ENCODE measurements around the gene SNED1.

SNED1 gene

DNA sequence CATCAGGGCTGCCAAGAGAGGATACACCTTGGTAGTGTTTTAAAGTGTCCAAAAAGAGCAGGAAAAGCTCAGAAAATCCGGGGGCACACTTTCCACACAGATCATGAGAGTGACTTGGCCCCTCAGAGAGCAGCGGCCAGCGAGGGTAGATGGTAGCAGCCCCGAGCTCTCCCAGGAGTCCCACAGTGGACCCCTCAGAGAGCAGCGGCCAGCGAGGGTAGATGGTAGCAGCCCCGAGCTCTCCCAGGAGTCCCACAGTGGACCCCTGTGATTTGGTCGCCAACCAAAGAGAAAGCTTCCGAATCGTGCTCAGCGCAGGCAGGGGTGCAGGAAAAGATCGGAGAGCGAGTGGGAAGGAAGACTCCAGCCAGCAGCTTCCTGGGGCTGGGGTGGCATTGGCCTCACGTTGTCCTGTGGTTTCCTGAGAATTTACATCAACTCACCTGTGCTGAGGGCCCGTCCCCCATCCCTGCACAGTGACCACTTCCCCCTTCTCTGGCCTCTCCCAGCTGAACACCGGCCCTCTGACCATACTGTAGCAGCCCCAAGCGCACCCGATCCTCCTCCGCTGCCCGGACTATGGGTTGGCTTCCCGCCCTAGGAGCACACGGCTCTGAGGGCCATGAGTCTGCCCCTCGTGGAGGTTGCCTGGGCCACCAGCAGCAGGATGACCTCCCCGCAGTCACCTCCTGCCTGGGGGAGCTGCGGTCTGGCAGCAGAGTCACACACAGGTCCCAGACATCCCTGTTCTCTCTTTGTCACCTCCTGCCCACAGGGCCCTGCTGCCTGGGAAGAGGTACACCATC is 69.9 kb downstream of the SNED1 start:
- no peak for DNase-seq (ENCODE audit: low read depth)

DNA sequence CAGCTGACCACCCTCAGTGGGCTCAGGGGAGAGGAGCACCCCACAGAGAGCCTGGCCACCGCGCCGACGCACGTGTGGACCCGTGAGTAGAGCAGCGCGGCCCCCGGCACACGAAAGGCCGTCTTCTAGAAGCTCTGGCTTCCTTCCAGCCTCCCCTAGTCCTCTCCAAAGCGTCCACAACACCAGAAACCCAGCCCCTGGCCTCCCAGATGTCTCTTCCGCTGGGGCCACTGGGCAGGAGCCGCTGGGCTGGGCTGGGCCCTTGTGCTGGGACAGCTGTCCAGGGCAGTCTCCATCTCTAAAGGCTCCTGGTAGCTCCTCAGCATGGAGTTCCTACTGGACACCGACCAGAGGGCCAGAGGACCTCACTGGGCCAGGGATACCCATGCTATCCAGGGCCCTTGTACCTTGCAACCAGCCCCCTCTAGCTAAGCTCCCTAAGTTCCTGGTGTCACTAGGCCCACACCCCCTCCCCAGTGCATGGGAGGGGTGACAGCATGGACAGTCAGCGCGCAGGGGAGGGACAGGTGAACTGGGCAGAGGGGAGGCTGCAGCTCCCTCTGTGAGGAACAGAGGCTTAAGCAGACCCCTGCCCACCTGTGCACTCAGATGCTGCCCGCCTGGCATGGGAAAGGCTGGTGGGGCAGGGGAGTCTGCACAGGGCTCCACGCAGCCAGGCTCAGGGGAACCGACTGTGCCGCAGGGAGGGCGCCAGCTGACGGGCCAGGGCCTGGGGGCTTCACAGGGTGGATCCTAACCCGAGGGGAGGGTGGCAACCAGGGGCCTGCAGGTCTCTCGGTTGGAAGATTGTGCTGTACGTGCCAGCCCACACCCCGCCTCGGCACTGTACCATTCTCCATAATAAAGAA is 70.8 kb downstream of the SNED1 start:
- DNase-seq (ENCODE audit: low read depth), result no peak

DNA sequence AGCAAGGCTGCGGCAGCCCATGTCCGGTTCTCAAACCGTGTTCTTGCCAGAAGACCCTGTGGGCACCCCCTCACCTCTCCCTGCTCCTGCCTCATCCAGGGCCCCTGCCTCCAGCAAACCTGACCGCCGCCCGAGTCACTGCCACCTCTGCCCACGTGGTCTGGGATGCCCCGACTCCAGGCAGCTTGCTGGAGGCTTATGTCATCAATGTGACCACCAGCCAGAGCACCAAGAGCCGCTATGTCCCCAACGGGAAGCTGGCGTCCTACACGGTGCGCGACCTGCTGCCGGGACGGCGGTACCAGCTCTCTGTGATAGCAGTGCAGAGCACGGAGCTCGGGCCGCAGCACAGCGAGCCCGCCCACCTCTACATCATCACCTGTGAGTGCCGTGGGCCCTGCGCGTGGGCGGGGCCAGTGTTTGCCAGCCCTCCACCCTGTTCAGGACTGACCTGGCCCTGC is 71.4 kb downstream of the SNED1 start:
- DNase-seq (ENCODE audit: low read depth), result no peak

DNA sequence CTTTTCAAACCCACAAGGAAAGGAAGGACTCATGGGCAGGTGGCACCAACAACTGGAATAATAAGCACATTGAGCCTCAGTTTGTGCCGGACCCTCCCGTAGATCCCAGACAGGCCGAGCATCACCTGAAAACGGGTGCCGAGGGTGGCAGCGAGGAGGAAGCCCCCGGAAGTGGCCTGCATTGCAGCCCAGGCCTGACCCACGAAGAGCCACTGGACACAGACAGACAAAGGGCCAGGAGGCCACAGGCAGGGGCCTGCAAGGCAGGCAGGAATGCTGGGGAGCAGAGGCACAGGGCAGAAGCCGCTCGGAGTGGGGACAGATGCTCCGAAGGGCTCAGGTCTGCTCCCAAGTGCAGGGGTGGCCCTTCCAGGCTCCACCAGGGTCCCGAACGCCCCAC is 71.9 kb downstream of the SNED1 start:
- no peak for DNase-seq (ENCODE audit: low read depth)

DNA sequence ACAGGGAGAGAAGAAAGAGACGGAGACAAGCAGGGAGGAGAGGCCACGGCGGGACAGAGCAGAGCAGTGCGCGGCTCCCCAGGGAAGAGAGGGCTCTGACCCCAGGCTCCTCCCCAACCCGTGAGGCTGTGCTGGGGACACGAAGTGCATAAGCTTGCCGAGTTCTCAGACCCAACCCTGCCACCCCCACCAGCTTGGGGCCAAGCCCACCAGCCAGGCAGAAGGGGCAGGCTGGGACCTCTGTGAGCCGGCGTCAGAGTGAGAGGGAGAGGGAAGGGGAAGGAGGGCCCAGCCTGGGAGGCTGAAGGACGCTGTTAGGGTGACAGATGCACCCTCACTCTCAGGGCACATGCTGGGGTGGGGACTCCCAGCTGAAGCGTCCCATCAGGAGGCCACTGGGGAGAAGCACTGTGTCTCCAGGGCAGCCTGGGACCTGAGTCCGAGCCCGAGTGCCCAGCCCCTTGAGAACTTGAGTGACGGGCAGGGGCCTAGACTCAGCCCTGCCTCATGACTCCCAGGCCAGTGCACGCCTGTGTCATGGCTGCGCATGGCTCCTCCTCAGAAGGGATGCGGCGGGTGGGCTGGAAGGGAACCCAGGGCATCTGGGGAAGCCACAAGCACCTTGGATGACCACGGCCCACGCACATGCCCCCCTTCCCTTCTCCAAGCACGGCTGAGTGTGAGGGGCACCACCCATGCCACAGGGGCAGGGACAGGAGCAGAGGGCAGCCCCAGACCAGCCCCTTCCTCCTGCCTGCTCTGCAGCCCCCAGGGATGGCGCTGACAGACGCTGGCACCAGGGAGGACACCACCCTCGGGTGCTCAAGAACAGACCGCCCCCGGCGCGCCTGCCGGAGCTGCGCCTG is 72.6 kb downstream of the SNED1 start:
- DNase-seq (ENCODE audit: low read depth), result no peak

DNA sequence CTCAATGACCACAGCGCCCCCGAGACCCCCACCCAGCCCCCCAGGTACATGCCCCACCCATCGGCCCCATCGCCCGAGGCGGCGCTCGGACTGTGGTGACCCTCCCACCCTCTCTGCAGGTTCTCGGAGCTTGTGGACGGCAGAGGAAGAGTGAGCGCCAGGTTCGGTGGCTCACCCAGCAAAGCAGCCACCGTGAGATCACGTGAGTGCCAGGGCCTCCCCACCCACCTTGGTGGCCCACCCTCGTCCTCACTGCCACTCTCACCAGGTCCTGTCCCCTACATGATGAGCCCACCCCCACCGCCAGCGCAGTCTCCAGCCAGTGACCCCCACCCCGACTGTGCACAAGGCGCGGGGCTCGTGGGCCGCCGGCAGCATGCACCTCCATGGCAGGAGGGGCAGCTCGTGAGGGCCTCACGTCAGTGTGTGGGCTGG is 73.3 kb downstream of the SNED1 start:
- DNase-seq (ENCODE audit: low read depth), result no peak

DNA sequence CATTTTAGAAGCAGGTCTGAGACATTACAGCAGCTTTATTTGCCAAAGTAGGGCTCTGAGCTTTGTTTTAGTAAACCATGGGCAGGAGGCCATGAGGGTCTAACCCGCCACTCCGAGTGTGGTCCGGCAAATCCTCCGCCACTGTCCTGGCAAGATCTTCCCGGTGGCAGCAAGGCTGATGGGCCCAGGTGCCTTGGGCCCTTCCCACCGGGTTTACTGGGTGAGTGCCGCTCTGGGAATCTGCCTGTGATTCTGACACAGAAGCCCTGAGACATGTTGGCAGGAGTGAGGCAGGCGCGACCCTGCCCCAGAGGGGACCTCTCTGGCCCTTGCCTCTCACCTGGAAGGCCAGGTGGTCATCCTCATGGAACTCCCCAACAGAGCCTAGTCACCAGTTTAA is 73.7 kb downstream of the SNED1 start:
- no peak for DNase-seq (ENCODE audit: low read depth)

DNA sequence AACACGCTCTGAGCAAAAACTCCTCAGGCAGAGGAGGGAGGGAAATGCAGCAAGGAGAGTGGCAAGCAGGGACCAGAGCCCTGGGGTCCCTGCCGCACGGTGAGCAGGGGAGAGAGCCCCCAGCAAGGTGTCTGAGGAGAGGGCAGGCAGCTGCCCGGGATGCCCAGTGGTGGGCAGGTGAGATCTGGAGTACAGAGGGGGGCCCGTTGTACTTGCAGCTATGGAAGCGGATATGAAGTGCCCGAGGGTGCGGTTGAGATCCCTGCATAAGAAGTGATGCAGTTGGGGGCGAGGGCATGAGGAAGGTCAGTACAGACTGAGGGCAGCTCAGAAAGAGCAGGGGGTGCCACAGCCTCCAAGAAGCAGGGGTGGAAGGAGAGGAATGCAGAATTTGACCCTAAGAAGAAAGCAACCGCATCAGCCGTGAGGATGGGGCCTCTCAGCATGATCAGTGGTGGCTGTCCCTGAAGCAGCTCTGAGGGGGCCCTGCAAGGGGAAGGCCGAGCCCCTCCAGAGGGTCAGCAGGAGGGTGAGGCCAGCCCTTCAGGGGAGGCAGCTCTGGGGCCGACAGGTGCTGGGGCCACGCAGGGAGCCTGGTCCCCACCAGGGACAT is 74.2 kb downstream of the SNED1 start:
- DNase-seq (ENCODE audit: low read depth), result no peak

DNA sequence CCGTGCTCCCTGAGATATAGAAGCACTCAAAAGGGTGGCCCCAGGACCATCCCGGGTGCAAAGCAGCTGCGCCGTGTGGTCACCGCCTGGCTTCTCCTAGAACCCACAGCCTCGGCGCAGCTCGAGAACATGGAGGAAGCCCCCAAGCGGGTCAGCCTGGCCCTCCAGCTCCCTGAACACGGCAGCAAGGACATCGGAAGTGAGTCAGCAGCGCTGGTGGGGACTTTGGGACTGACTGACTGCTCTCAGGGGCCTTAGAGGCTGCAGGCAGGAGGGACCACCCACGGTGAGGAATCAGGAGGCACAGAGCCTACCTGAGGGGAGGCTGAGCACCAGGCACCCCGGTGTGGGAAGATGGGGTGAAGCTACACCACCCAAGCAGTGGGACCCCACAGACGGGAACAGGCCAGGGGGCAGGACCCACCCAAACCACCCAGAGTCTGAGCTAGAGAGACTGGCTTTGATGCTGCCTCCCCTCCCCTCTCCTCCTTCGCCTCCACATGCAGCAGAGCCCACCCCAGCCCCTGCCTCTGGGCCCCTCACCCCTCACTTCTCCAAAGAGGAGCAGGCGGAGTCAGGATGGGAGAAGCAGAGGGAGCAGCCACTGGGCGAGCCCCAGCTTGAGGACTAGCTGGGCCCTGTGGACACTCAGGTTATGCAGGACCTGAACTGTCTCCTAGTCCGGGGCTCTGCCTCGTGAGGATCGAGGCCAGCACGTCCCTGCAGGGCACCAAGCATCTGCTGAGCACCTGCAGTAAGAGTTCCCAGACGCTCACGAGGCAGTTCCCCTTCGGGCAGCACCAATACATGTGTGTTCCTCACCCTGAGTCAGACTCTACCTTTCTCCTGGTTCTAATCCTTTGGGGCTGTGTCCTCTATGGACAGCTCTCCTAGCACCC is 75.0 kb downstream of the SNED1 start:
- DNase-seq (ENCODE audit: low read depth), result no peak

DNA sequence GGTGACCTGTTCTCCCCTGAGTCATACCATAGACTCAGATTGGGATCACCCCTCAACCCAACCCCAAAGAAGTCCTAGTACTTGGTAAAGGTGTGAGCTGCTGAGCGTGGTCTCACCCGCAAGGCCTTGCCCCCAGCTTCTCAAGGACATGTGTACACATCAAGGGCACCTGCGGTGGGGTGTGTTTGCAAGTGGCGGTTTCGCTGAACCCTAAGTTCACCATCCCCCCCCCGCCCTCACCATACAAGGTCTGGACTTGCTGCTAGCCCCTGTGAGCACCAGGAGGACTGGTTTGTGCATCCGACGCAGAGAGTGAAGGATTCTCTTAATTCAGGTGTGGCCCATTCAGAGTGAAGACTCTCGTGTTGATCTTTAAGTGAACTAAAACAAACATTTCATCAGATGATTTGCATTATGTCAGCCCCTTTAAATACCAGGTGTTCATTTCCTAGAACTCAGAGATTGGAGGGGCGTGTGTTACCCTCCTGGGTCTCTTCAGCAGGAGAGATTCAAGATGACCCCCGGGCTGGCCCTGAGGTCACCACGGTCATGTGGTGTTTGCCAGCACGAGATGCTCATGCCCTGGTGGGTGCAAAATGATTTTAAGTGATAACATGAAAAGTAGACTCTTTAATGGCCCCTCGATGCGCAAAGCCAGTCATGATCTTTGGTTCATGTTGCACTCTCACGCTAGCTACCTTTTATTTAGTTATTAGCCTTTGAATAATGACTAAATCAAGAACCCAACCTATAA is 75.8 kb downstream of the SNED1 start:
- no peak for DNase-seq (ENCODE audit: low read depth)

DNA sequence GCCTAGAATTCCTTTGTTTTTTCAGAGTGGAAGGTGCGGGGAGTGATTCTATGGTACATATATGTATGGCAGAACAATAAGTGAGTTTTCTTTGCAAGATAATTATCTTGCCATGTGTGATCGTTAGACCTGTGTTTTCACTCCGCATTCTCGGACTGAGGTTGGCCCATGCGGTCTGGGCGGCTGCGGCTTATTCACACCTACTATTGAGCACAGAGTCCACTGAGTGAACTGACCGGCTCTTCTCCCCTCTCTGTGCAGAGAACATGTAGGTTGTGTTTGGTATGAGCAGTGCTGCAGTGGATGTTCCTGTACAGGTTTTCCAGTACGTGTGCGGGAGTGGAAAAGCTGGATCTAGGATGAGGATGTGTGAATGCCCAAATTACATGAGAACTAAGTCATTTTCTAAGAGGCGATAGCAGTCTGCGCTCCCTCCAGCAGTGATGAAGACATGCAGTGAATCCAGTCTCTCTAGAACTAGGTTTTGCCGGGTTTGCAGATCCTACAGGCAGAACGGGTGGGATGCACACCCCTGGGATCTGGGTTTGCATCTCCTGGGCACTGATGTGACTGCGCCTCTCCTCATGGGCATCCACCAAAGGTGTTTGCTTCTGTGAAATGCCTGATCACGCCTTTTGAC is 76.6 kb downstream of the SNED1 start:
- DNase-seq (ENCODE audit: low read depth), result no peak

DNA sequence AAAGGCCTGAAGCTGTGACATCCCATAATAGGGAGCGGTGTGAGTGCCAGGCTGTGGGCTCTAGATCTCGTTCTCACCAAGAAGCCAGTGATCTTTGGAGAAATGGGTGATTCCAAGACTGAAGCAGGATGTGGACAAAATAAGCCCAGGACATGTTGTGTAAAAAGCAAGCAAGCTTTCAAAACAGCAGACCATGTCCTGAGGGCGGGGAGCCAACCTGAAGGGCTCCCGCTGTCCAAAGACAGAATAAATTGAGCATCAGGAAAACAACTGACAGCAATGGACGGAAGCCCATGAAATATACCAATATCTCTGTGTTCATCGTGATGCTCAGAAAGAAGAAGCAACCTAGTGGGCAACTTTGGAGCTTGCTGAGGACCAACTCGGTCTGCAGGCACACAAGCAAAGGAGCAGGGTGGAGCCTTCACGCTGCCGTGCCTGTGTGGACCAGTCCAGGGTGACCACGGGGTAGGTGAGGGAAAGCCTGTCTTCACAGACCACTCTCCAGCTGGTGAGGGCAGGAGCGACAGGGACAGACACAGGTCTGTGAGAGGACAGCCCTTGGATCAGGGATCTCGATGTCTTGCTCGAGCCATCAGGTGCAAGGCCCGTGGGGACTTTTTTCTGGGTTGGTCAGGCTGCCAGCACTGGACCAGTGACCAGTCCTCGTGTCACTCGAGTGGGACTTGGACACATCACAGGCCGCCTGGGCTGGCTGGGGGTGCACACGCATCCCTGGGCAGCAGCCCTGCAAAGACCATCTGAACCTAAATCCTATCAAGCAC is 82.2 kb downstream of the SNED1 start:
- no peak for DNase-seq (ENCODE audit: low read depth)

DNA sequence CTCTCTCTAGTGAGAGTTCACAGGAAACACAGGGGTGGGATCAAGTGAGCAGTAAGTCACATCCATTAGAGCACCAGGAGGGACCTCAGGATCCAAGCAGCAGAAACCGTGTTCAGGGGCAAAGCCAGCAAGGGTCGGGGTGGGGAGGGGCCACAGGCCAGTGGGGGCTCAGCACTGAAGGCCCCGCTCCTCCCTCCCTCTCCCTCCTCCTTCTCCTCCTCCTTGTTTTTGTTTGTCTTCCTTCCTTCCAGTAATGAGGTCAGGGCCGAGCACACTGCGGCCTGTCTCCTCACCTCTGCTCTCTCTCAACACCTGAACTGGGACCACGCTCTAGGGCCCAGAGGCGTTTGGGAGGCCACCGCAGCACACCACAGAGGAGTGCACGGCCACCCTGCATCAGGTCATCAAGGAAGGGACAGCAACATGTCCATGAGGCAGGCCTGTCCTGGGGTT is 82.8 kb downstream of the SNED1 start:
- DNase-seq (ENCODE audit: low read depth), result no peak

DNA sequence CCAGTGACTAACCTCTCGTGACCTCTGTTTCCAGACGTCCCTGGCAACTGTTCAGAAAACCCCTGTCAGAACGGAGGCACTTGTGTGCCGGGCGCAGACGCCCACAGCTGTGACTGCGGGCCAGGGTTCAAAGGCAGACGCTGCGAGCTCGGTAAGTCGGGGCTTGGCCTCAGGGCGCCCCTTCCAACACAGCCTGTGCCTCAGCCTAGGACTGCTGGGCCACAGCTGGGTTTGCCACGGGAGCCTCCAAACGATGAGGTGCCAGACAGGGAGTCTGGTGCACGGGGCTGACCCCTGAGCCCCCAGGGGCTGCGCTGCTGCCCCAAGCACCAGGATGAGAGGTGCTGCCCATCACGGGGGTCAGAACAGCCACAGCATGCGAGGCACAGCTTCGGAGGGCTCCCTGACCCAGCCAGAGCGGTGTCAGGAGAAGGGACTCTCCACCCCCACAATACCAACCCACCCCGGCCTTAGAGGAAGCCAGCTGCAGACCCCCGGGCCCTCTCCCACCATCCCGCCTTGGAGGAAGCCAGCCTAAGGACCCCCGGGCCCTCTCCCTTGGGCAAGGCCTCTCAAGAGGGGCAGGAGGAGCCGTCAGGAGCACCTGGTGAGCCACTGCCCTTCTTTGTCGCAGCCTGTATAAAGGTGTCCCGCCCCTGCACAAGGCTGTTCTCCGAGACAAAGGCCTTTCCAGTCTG is 83.4 kb downstream of the SNED1 start:
- DNase-seq (ENCODE audit: low read depth), result no peak

DNA sequence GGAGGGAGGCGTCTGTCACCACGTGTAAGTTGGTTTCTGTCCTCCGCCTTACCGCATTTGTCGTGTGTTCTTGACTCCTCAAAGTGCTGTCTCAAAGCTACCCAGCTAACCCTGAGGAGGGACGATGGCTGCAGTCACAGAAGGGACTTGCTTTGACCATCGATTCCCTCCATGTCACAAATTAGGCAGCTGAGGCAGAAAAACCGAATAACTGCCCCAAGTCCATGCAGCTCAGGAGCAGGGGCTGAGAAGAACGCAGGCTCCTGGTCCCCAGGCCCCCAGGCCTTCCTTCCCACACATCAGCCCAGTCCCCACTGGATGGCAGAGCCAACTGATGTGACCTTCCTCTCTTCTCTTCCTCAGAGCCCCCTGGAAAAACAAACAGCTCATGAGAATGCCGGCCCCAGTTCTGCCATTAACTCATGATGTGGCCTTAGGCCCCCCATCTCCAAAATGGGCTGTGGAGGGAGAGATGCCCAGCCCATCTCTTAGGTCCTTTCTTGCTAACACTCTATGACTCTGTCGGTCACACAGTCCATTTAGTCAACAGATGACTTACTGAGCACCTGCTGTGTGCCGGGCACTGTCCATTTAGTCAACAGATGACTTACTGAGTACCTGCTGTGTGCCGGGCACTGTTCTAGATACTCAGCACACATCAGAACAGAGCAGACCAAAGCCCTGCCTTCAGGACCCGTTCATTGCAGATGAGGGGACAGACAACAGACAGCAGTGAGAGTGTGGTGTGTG is 84.1 kb downstream of the SNED1 start:
- DNase-seq (ENCODE audit: low read depth), result no peak

DNA sequence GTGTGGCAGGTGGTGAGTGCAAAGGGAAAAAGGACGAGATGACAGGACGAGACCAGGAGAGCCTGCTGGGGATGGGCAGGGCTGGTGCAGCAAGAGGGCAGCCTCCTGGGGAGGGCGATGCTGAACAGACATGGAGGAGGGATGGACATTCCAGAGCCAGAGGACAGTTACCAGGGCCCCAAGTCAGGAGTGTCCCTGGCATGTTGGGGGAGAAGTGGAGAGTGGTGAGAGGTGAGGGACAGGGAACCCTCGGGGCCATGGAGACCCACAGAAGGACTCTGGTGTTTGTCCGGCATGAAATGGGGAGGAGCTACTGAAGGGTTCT is 84.6 kb downstream of the SNED1 start:
- DNase-seq (ENCODE audit: low read depth), result no peak

DNA sequence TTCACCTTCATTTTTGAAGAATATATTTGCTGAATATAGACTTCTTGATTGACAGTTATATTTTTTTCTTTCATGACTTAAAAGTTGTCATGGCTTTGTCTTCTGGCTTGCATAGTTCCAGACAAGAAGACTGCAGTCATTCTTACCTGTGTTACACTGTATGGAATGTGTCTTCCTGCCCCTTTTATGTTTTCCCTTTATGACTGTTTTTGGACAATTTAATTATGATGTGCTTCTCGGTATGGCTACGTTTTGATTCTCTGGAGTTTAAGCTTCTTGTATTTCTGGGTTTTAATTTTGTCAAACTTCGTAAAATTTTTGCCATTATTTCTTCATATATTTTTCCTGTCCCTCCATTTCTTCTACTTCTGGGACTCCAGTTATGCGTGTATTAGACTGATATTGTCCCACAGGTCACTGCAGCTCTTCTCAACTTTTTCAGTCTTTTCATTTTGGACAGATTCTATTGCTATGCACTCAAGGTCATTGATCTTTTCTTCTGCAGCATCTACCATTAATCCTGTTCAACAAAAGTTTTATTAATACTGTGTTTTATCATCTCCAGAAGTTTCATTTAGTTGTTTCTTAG is 86.5 kb downstream of the SNED1 start:
- no peak for DNase-seq (ENCODE audit: low read depth)

All from HS-27A (cell line).